GM10248 (cell line): ENCODE data around the gene CHST8.

Experiments used
- CTCF ChIA-PET: fragments of 300-600 bp; sonication (Branson Sonifier 250); formaldehyde crosslinking; extraction: SDS; loops from one replicate; lab custom pipeline; 2021; ENCODE audit warnings: antibody characterized with exemption; lab: Yijun Ruan, JAX
- POLR2A ChIA-PET: fragments of 350-650 bp; sonication (Branson Sonifier 250); formaldehyde crosslinking; extraction: SDS; loops from one replicate; lab custom pipeline; 2020; ENCODE audit warnings: antibody characterized with exemption; lab: Yijun Ruan, JAX
- DNase-seq: peaks from one replicate; pipeline ENCODE4 v3.0.0; 2012; ENCODE audit errors: extremely low spot score
- CTCF ChIP-seq: IDR thresholded peaks from 2 replicates; pipeline ENCODE4 v1.5.1; 2012; ENCODE audit warnings: mild to moderate bottlenecking, low read depth; ENCODE audit errors: extremely low read depth, missing control alignments, control extremely low read depth

CHST8 gene

DNA sequence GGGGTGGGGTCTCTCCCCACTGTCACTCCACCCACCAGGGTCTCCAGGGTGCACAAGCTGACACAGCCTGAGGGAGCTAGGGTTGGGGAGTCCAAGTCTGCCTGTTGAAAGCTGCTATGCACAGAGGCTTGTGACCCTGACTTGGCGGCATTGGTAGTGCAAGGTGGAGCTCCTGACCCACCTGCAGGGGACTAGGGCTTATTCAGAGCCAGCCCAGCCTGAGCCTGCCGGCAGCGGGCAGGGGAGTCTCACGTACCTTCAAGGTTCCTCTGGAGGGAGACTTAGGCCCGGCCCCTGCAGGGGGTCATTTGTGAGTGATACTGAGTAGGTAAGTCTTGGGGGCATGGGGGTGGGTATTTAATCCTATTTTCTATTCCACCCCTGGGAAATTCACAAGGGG lies 179.7 kb downstream of the CHST8 start:
- ChIA-PET POLR2A (no interaction called here), CTCF (interaction anchor here (1.0 kb wide), 1 partner anchor 23 kb away, joined by 4 read pairs; no protein-coding TSS in a partner anchor)
- no peak for TF ChIP-seq CTCF
- DNase-seq, result no peak

DNA sequence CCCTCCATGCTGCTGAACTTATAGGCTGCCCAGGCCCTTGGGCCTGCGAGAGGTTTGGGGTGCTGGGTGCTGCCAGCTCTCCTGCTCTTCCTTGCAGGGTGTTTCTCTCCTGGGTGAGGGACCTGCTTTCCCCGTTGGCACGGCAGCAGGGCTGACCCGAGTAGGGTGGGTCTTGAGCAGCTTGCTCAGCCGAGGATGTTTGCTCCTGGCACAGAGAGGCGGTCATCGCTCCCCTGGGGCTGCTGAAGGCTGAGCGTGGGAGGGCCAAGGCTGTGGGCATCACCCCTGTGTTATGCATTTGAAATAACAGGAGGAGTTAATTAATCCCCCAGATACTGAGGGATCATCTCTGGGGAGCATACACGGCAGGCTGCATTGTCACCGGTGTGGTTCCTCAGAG lies 180.2 kb downstream of the CHST8 start:
- ChIA-PET CTCF (interaction anchor here (1.0 kb wide), 1 partner anchor 24 kb away, joined by 4 read pairs; no protein-coding TSS in a partner anchor), POLR2A (no interaction called here)
- TF ChIP-seq CTCF, result no peak
- no peak for DNase-seq

- DNase-seq, result no peak
- ChIA-PET POLR2A (no interaction called here), CTCF (interaction anchor here (1.2 kb wide), 1 partner anchor 8 kb away, joined by 4 read pairs; no protein-coding TSS in a partner anchor)
Measured at GRCh38 chr19:33802801-33803200, 181.0 kb downstream of the CHST8 start.

GRCh38 chr19:33803383-33803782 lies 181.6 kb downstream of the CHST8 start:
- ChIA-PET CTCF (interaction anchor here (1.2 kb wide), 1 partner anchor 9 kb away, joined by 4 read pairs; no protein-coding TSS in a partner anchor), POLR2A (no interaction called here)
- no peak for TF ChIP-seq CTCF
- no peak for DNase-seq

More at GRCh38 chr19:33802801-33803200, 181.0 kb downstream of the CHST8 start:
- TF ChIP-seq CTCF, result no peak

GRCh38 chr19:33804021-33804799 lies 182.5 kb downstream of the CHST8 start:
- DNase-seq, result no peak
- ChIA-PET POLR2A (no interaction called here), CTCF (interaction anchor here (1.0 to 1.2 kb wide), 4 partner anchors 9 to 26 kb away, joined by 3 to 4 read pairs (median 4); no protein-coding TSS in a partner anchor)
- no peak for TF ChIP-seq CTCF

DNA sequence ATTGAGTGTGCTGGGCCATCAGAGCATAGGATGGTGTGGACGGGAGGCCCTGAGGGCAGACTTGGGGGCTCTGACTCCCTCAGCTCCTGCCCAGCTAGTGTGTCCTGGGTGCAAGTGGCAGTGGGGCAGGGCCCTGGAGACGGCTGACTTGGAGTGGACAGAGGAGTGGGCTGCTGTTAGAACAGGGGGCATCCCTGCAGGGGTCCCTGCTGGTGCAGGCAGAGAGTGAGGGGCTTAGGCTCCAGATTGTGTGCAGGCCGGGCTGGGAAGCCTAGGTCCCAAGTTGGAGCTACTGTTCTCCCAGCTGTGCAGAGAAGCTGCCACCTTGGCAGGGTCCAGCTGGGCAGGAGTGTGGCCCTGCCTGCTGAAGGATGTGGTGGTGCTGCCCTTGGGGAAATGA lies 183.6 kb downstream of the CHST8 start:
- no peak for DNase-seq
- CTCF ChIA-PET, result interaction anchor here (1.0 to 1.2 kb wide), 2 partner anchors 13 to 23 kb away, joined by 3 read pairs; no protein-coding TSS in a partner anchor
- TF ChIP-seq CTCF, result no peak
- POLR2A ChIA-PET, result no interaction called here
